WERI-Rb-1 (cell line): ENCODE data around the gene CKAP4.

ENCODE experiments used
- DNase-seq: peaks from one replicate; pipeline ENCODE4 v3.0.0-alpha.2; 2020
- H3K27ac ChIP-seq: fragments of 250-450 bp; sonication (Bioruptor Pico); 2 replicates; pipeline ENCODE4 v1.5.1; 2020; ENCODE audit warnings: mild to moderate bottlenecking, moderate library complexity
- H3K27me3 ChIP-seq: fragments of 250-450 bp; sonication (Bioruptor Pico); 2 replicates; pipeline ENCODE4 v1.5.1; 2021; ENCODE audit warnings: mild to moderate bottlenecking, low read depth, moderate library complexity; ENCODE audit not compliant: insufficient read depth, severe bottlenecking
- H3K36me3 ChIP-seq: fragments of 250-450 bp; sonication (Bioruptor Pico); 2 replicates; pipeline ENCODE4 v1.5.1; 2020; ENCODE audit warnings: mild to moderate bottlenecking, moderate library complexity
- H3K4me3 ChIP-seq: 2 replicates; pipeline ENCODE4 v1.5.1; 2011; ENCODE audit warnings: low read depth, mild to moderate bottlenecking, control low read depth, low read length
- H3K9me3 ChIP-seq: fragments of 250-450 bp; sonication (Bioruptor Pico); 2 replicates; pipeline ENCODE4 v1.5.1; 2021; ENCODE audit warnings: mild to moderate bottlenecking, moderate library complexity; ENCODE audit not compliant: severe bottlenecking
- TF ChIP-seq, protein P1 (sequence below): IDR thresholded peaks from 2 replicates; pipeline ENCODE4 v1.5.1; 2011; ENCODE audit warnings: low read depth, mild to moderate bottlenecking, control low read depth, inconsistent platforms, low read length

Gene CKAP4

GRCh38 chr12:106204312-106204711, 43.5 kb downstream of the CKAP4 start:
- no peak overlapping the region for H3K27ac ChIP-seq
- no peaks in the 10 kb centered on the region for H3K27me3 ChIP-seq
- H3K9me3 ChIP-seq = no peaks in the 10 kb centered on the region
- no peak for DNase-seq
- no peaks in the 10 kb centered on the region for H3K36me3 ChIP-seq
- H3K4me3 ChIP-seq = no peak overlapping the region
- TF ChIP-seq, protein P1, sequence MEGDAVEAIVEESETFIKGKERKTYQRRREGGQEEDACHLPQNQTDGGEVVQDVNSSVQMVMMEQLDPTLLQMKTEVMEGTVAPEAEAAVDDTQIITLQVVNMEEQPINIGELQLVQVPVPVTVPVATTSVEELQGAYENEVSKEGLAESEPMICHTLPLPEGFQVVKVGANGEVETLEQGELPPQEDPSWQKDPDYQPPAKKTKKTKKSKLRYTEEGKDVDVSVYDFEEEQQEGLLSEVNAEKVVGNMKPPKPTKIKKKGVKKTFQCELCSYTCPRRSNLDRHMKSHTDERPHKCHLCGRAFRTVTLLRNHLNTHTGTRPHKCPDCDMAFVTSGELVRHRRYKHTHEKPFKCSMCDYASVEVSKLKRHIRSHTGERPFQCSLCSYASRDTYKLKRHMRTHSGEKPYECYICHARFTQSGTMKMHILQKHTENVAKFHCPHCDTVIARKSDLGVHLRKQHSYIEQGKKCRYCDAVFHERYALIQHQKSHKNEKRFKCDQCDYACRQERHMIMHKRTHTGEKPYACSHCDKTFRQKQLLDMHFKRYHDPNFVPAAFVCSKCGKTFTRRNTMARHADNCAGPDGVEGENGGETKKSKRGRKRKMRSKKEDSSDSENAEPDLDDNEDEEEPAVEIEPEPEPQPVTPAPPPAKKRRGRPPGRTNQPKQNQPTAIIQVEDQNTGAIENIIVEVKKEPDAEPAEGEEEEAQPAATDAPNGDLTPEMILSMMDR = no peak

DNA sequence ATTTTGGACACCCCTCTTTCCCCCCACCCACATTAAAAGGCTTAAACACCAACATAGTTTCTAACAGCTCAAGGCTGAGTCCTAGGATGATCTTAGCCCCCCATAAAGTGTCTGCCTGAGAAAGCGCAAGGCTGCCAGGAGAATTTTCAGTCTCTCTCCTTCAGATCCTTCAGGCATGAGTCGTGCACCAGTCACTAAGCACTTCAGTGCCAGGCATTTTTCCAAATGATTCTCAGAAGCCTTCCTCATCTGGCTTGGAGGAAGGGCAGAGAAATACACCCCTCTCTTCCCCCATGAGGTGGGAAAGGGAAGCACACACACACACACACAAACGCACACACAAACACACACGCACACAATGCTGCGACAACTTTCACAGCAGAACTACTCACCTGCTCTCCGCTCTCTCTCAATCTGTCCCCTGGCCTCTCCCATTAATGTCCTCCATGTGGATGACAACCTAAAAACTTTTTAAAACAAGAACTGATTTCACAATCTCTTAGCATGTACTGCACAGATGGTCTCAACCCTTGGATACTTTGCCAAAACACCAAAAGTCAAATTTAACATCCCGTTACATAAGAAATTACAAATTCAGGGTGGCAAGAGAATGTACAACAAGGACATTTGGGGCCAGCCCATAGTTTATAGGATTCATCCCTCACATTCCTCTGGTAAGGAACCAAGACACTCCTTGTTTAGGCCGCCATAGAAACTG, 49.8 kb downstream of the CKAP4 start:
- TF ChIP-seq, protein P1 = no peak
- Histone ChIP-seq H3K9me3 (no peaks in the 10 kb centered on the region), H3K4me3 (no peak overlapping the region), H3K27ac (no peak overlapping the region), H3K36me3 (no peaks in the 10 kb centered on the region), H3K27me3 (no peaks in the 10 kb centered on the region)
- DNase-seq = no peak

DNA sequence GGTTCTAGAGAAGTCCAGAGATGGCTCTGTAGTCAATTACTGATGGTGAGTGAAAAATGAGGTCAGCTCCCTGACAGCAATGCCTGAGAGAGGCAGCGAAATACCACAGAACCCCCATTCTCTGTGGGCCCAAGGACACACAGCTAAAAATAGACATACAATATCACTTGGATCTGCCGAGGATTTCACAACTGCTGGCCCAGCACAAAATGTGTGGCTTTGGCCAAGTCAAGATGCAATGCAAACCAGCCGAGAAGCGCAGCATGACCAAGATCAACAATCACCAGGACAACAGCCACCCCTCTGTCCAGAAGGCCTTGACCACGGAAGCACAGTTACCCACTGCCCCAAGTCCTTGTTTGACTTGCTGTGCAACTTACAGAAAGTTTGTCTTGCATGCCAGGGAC, 52.2 kb downstream of the CKAP4 start:
- TF ChIP-seq, protein P1 = no peak
- Histone ChIP-seq H3K36me3 (no peaks in the 10 kb centered on the region), H3K4me3 (no peak overlapping the region), H3K27ac (no peak overlapping the region), H3K27me3 (no peaks in the 10 kb centered on the region), H3K9me3 (no peaks in the 10 kb centered on the region)
- no peak for DNase-seq

GRCh38 chr12:106194351-106194750, 53.5 kb downstream of the CKAP4 start:
- TF ChIP-seq, protein P1 = no peak
- H3K27me3 ChIP-seq = no peaks in the 10 kb centered on the region
- no peak overlapping the region for H3K27ac ChIP-seq
- no peak overlapping the region for H3K4me3 ChIP-seq
- no peaks in the 10 kb centered on the region for H3K36me3 ChIP-seq
- no peaks in the 10 kb centered on the region for H3K9me3 ChIP-seq
- no peak for DNase-seq

GRCh38 chr12:106193394-106194215, 54.2 kb downstream of the CKAP4 start:
- Histone ChIP-seq H3K36me3 (no peaks in the 10 kb centered on the region), H3K4me3 (no peak overlapping the region), H3K27ac (no peak overlapping the region), H3K27me3 (no peaks in the 10 kb centered on the region), H3K9me3 (no peaks in the 10 kb centered on the region)
- no peak for DNase-seq
- TF ChIP-seq, protein P1 = no peak
